GM21423 (cell line): ENCODE measurements around the gene CD55.

Experiments used
- ATAC-seq: cut with Tn5 transposase; IDR thresholded peaks from one replicate; pipeline ENCODE4 v1.9.1; 2021; ENCODE audit warnings: mild to moderate bottlenecking, moderate library complexity; ENCODE audit not compliant: unreplicated experiment

Gene CD55, protein sequence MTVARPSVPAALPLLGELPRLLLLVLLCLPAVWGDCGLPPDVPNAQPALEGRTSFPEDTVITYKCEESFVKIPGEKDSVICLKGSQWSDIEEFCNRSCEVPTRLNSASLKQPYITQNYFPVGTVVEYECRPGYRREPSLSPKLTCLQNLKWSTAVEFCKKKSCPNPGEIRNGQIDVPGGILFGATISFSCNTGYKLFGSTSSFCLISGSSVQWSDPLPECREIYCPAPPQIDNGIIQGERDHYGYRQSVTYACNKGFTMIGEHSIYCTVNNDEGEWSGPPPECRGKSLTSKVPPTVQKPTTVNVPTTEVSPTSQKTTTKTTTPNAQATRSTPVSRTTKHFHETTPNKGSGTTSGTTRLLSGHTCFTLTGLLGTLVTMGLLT

DNA sequence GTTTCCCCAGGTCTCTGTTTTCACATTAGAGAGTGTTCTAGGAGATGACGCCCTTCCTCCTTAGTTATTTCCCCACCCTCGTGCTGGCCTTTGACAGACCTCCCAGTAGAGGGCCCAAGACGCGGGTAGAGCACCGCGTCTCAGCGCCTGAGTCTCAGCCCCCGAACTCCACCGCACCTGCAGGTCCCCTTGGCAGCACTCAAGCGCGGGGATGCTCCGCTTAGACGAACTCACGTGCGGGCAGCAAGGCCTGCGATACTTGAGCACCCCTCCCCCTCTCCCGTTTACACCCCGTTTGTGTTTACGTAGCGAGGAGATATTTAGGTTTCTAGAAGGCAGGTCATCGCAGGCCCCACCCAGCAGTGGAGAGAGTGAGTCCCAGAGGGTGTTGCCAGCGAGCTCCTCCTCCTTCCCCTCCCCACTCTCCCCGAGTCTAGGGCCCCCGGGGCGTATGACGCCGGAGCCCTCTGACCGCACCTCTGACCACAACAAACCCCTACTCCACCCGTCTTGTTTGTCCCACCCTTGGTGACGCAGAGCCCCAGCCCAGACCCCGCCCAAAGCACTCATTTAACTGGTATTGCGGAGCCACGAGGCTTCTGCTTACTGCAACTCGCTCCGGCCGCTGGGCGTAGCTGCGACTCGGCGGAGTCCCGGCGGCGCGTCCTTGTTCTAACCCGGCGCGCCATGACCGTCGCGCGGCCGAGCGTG, at the start of gene CD55:
Gene CD55, plus strand, starts transcription at position 600 of the 711 bp plus-strand sequence. Its CDS starts 88 bp downstream, at position 688.
- ATAC-seq: peak; percentile 94

DNA sequence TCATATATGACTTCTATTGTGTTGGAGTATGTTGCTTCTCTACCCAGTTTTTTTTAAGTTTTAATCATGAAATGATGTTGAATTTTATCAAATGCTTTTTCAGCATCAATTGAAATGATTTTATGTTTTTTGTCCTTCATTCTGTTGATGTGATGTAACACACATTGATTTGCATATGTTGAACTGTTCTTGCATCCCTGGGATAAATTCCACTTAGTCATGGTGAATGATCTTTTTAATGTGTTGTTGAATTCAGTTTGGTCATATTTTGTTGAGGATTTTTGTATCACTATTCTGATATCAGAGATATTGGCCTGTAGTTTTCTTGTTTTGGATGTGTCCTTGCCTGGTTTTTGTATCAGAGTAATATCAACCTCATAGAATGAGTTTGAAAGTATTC, 46.6 kb upstream of the CD55 start:
- no peak for ATAC-seq

DNA sequence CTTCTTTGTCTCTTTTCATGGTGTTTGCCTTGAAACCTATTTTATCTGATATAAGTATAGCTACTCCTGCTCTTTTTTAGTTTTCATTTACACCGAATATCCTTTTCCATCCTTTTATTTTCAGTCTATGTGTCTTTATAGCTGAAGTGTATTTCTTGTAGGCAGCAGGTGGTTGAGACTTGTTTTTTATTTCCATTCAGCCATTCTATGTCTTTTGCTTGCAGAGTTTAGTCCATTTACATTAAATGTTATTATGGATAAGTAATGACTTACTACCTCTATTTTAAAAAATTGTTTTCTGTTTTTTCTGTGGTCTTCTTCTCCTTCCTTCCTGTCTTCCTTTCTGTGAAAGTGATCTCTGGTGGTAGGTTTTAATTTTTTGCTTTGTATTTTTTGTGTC, 45.0 kb upstream of the CD55 start:
- no peak for ATAC-seq

DNA sequence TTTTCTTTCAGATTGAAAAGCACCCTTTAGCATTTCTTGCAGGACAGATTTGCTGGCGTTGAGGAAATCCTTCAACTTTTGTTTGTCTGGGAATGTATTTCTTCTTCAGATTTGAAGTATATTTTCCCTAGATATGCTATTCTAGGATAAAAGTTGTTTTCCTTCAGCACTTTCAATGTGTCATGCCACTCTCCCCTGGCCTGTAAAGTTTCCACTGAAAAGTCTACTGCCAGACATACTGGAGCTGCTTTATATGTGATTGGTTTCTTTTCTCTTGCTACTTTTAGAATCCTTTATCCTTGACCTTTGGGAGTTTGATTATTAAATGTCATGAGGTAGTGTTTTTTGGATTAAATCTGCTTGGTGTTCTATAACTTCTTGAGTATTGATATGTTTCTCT, 44.2 kb upstream of the CD55 start:
- no peak for ATAC-seq

DNA sequence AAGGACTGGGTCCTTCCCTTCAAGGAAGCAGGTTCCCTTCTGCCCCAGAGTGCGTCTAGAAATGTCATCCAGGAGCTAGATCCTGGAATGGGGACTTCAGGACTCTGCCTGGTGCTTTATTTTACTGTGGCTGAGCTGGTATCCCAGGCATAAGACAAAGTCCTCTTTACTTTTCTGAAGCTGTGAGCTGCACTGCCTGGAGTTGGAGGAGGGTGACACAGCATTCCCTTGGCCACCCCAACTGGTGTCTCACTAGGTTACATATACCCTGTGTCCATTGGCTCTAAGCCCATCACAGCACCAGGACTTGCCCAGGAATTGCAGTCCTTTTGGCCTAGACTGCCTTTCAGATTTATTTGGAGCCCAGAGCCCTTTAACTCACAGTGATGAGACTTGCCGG, 41.8 kb upstream of the CD55 start:
- ATAC-seq: no peak

DNA sequence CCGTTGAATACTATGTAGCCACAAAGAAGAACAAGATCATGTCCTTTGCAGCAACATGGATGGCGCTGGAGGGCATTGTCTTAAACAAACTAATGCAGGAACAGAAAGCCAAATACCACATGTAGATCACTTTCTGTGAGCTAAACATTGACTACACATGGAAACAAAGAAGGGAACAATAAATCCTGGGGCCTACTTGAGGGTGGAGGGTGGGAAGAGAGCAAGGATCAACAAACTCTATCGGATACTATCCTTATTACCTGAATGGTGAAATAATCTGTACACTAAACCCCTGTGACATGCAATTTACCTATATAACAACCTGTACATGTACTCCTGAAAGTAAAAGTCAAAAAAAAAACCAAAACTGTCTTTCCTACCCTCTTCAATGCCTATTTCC, 40.8 kb upstream of the CD55 start:
- no peak for ATAC-seq

DNA sequence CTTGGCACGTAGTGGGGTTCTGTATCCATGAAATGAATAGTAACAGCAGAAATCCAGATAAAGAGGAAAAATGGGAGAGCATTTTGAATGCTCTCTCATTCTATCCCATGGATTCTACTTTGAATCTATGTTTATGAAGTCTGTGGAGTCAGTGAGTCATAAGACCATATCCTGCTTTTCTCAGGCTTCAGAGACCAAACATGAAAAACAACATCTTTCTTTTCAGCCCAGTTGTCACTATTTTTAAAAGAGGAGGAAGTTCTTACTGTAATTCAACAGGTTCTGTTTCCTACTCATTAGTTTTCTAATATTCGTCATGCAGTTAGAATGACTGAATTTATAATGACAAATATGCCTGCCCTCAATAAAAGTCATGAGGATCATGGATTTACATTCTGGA, 39.4 kb upstream of the CD55 start:
- no peak for ATAC-seq

DNA sequence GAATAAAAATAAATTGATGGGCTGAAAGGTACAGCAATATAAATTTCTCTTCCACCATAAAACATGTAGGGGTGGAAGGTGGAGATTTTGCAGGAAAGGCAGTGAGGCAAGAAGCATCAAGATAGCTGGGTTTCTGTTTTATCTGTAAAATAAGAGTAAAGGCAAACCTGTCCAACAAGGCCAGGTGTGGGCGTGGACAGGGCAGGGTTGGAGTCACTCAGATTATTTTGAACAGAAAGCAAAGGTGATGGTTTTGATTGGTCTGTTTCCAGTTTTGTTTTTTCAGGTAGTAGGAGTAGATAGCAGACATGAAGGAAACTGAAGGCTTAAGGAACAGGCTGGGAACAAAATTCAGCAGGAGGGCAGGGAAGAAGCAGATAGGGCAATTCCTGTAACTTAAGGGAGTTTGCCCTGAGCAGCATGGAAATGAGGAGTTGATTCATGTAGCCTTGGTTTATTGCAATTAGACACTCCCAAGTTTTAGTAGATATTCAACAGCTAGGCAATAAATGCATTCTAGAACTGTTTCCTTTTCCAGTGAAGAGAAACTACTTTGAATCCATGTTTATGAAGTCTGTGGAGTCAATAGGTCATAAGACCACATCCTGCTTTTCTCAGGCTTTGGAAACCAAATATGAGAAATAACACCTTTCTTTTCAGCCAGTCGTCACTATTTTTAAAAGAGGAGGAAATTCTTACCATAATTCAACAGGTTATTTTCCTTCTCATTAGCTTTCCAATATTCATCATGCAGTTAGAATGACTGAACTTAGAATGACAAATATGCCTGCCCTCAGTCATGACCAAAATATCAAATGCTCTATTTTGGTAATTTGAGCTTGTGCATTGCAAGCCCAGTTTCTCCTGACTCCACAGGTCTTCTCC, 38.7 kb upstream of the CD55 start:
- no peak for ATAC-seq

DNA sequence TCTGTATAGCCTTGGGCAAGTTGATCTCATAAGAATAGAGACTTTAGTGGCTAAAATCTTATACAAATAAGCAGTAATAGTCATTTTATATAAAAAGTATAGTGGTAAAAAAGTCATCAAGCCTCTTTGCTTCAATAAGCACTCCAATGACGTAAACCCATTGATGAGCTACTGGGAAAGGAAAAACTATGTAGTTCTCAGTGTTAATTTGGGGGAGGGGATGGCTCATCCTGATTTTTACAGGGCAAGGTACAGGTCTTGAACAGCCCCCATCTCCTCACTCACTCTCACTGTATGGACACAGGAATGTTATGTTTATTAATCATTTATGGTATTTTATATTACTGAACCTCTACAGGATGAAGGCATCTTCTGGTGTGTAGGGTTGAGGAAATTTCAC, 38.1 kb upstream of the CD55 start:
- no peak for ATAC-seq

DNA sequence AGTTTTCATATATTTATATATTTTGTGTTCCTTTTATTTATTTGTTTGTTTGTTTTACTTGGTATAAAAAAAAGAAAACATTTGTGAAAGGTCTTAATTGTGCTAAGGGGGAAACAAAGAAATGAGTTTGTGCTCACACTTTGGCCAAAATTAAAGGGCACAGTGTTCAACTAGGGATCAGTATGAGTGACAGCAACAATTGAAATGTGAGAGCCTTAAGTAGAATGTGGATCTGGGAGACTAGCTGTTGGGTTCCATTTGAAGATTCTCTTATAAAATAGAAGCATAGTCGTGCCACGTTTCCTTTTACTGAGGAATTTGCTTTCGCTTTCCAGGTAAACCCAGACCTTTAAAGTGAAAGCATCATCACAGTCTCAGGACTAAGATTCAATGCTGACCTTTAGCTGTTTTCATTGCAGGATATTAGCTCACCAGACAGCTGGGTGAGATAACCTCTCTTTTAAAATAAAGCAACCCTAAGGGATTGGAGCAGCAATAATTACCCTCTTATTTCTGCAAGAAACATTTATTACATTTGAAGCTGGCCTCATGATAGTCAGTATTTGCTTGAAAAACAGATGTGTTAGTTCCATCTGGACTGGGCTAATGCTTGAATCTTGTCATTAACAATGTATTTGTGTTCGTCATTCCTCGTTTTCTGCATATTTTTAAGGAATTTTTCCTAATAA, 37.1 kb upstream of the CD55 start:
- ATAC-seq: no peak

DNA sequence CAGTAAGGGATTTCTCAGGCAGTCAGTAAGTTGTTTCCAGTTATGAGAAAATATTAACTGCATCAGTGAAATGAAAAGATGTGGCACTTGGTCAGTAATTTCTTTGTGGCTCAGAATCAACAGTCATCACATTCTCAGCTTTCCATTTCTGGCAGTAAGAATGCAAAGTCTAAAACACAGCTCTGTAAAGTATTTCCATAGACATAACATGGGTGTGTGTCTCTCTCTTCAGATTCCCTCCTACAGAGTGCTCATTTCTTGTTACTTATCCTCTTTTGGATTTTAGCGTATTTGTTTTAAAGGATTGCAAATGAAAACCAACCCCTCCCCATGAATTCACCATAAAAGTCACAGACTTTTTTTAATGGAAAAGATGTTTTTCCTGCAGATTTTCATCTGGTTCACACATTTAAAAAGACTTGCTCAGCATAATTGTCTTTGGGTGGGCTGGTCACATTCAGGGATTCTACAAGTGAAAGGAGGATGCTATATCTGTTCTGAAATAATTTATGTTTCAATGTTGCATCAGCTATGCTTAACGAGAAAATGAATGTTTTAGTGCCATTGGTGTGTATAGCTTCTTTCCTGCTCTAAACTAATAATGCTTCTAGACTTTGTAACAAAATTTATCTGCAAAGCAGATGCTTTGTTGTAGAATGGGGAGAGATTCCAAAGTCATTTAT, 34.6 kb upstream of the CD55 start:
- ATAC-seq: no peak

DNA sequence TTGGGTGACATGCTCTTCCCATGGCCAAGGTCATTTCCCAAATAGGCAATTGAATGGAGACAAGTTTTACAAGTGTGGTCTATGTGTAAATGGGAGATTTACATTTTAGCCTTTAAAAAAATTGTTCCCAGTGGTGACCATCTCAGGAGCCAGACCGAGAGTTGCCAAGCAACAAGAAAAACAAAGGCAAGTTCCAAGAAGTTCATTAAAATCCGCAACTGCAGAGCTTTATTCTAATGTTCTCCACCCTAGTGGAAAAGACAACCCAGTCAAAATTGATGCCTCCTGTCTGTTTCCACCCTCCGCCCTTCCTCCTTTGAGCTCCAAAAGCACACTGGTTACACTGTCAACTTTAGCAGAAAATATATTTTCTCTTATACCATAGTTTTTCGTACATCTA, 33.2 kb upstream of the CD55 start:
- ATAC-seq: no peak

DNA sequence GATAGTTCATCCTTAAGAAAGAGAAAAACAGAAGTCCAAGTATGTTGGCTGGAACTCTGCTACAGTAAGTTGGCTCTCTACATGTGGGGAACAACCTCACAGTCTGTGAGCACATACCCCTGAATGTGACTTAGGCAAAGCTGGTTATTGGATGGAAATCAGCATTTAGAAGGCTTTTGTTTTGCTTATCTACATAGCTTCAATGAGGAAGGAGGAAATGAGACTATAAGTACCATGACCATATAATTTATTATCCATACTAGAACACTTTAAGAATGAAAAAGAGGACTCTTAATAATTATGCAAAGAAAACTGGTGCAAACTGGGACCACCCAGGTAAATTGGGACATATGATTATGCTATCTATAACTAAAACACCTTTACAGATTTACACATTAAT, 31.7 kb upstream of the CD55 start:
- ATAC-seq: no peak

DNA sequence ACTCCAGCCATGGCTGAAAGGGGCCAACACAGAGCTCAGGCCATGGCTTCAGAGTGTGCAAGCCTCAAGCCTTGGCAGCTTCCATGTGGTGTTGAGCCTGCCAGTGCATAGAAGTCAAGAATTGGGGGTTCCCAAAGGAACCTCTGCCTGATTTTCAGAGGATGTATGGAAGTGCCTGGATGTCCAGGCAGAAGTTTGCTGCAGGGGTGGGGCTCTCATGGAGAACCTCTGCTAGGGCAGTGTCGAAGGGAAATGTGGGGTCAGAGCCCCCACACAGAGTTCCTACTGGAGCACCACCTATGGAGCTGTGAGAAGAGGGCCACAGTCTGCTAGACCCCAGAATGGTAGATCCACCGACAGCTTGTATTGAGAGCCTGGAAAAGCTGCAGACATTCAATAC, 29.8 kb upstream of the CD55 start:
- no peak for ATAC-seq

DNA sequence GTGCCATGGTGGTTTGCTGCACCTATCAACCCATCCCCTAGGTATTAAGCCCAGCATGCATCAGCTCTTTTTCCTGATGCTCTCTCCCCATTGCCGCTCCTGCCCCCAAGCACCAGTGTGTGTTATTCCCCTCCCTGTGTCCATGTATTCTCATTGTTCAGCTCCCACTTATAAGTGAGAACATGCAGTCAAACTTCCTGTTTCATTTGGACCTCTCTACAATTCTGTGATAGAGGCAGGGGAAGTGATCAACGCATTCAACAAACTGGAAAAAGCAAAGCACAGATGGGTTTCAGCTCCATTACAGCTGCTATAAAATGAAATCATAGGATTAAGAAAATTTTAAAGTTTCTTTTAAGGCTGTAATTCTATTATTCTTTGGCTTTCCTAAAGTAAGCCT, 23.3 kb upstream of the CD55 start:
- no peak for ATAC-seq

DNA sequence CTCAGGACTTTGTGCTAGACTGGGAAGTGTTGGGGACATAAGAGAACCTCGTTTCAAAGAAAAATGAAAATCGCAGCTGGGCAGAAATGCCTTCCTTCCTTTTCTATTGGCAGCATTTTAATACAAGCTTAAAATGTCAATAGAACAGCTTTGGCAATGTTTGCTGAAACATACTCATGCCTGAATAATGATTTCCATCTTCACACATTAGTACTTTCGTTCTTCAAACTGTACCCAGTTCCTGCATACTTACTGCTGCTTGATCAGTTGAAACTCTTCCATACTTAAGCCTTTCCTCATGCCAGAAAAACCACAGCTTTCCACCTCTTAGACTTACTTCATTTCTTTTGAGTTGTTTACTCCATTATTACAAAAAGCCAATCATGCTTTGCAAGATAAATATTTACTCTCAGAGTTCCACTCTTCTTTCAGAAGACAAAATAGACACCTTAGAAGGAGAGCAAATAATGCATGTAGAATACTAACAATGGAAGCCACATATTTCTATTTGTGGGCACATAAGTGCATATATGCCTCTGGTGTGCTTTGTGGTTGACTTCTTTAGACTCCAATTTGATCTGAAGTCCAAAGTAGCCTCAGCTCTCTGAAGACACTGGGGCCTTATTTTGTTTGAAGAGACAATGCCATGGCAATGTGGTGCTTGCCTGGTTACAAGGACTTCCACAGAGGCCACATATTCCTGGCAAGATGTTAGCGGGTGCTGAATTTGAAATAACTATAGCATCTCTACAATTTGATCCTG, 22.7 kb upstream of the CD55 start:
- ATAC-seq: no peak

DNA sequence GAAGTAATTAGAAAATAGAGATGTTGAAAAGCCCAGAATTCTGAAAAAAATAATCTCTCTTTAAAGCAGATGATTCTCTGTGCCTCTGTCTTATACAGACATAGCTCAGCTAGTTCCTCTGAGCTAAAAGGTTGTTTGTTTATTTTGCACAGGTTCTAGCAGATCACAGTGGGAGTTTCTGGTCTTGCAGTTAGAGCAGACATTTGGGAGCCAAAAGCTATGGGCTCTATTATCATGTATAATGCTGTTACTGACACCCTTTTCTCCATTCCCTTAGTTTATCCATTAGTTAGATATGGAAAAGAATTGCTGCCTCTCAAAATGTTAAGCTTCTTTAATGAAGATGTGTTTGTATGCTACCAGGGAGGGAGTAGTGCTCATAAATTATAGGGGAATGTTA, 20.5 kb upstream of the CD55 start:
- ATAC-seq: no peak

DNA sequence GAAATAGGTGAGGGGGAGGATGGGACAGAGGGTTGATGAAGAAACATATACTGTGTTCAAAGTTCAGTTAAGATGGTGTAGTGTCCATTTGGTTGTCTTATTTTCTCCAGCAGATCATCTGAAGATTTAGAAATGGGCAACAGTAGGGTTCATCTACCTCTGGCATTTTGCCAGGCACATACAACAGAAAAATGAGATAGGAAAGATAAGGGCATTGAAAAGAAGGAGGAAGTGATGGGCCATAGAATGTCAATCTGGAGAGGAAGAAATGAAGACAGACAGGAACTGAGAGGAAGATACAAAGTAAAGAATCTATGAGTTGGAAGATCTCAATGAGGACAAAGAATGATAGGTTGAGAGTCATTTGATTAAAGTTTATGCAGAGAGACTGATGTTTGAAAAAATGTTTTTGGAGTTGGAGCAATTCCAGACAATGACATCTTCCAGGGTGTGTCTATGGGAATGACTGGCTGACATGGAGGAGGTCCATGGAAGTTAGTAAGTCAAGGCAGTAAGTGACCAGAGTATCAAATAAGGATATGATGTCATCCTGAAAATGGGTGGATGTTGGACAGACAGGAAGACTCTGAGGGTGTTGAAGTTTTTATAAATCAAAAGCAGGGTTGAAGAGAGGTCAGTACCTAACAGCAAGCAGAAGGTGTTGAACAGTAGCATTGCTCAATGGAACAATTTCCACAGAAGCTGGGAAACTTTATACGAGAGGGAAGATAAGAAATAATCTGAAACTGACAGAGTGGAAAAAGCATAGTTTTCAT, 18.7 kb upstream of the CD55 start:
- ATAC-seq: no peak
